ENCODE measurements around the gene AKAP13.

AKAP13 gene

GRCh38 chr15:85690561-85691231, 310.3 kb downstream of the AKAP13 start:
- in situ Hi-C loops (cut with HindIII; ENCODE audit: low pct_unique_long_range_greater_than_20kb, low sequenced_read_pairs), result no loop called here
- no peak for DNase-seq (ENCODE audit: low read depth in 1 of 2, low spot score in 1 of 2)
- no peak for TF ChIP-seq JUND (IDR thresholded peaks at IDR 0.05; ENCODE audit: low read depth)

GRCh38 chr15:85691350-85692240, 311.2 kb downstream of the AKAP13 start:
- DNase-seq (ENCODE audit: low read depth in 1 of 2, low spot score in 1 of 2), result no peak
- in situ Hi-C loops (cut with HindIII; ENCODE audit: low pct_unique_long_range_greater_than_20kb, low sequenced_read_pairs), result no loop called here
- no peak for TF ChIP-seq JUND (IDR thresholded peaks at IDR 0.05; ENCODE audit: low read depth)

- TF ChIP-seq JUND (IDR thresholded peaks at IDR 0.05; ENCODE audit: low read depth), result no peak
- DNase-seq (ENCODE audit: low read depth in 1 of 2, low spot score in 1 of 2), result no peak
- in situ Hi-C loops (cut with HindIII; ENCODE audit: low pct_unique_long_range_greater_than_20kb, low sequenced_read_pairs), result no loop called here
Observed at GRCh38 chr15:85692321-85692720, 311.9 kb downstream of the AKAP13 start.

GRCh38 chr15:85692873-85693272, 312.5 kb downstream of the AKAP13 start:
- TF ChIP-seq JUND (IDR thresholded peaks at IDR 0.05; ENCODE audit: low read depth), result no peak
- no peak for DNase-seq (ENCODE audit: low read depth in 1 of 2, low spot score in 1 of 2)
- in situ Hi-C loops (cut with HindIII; ENCODE audit: low pct_unique_long_range_greater_than_20kb, low sequenced_read_pairs), result no loop called here

GRCh38 chr15:85693277-85693676, 312.9 kb downstream of the AKAP13 start:
- TF ChIP-seq JUND (IDR thresholded peaks at IDR 0.05; ENCODE audit: low read depth), result no peak
- in situ Hi-C loops (cut with HindIII; ENCODE audit: low pct_unique_long_range_greater_than_20kb, low sequenced_read_pairs), result no loop called here
- DNase-seq (ENCODE audit: low read depth in 1 of 2, low spot score in 1 of 2), result no peak

- in situ Hi-C loops (cut with HindIII; ENCODE audit: low pct_unique_long_range_greater_than_20kb, low sequenced_read_pairs), result no loop called here
- no peak for DNase-seq (ENCODE audit: low read depth in 1 of 2, low spot score in 1 of 2)
- TF ChIP-seq JUND (IDR thresholded peaks at IDR 0.05; ENCODE audit: low read depth), result no peak
Observed at GRCh38 chr15:85694091-85694490, 313.7 kb downstream of the AKAP13 start.

- in situ Hi-C loops (cut with HindIII; ENCODE audit: low pct_unique_long_range_greater_than_20kb, low sequenced_read_pairs), result no loop called here
- DNase-seq (ENCODE audit: low read depth in 1 of 2, low spot score in 1 of 2), result no peak
- no peak for TF ChIP-seq JUND (IDR thresholded peaks at IDR 0.05; ENCODE audit: low read depth)
Observed at GRCh38 chr15:85700767-85701166, 320.4 kb downstream of the AKAP13 start.

GRCh38 chr15:85702321-85703101, 322.1 kb downstream of the AKAP13 start:
- in situ Hi-C loops (cut with HindIII; ENCODE audit: low pct_unique_long_range_greater_than_20kb, low sequenced_read_pairs), result no loop called here
- DNase-seq (ENCODE audit: low read depth in 1 of 2, low spot score in 1 of 2), result no peak
- no peak for TF ChIP-seq JUND (IDR thresholded peaks at IDR 0.05; ENCODE audit: low read depth)

- in situ Hi-C loops (cut with HindIII; ENCODE audit: low pct_unique_long_range_greater_than_20kb, low sequenced_read_pairs), result no loop called here
- no peak for TF ChIP-seq JUND (IDR thresholded peaks at IDR 0.05; ENCODE audit: low read depth)
- no peak for DNase-seq (ENCODE audit: low read depth in 1 of 2, low spot score in 1 of 2)
Observed at GRCh38 chr15:85704066-85704465, 323.7 kb downstream of the AKAP13 start.

- no peak for TF ChIP-seq JUND (IDR thresholded peaks at IDR 0.05; ENCODE audit: low read depth)
- in situ Hi-C loops (cut with HindIII; ENCODE audit: low pct_unique_long_range_greater_than_20kb, low sequenced_read_pairs), result no loop called here
- DNase-seq (ENCODE audit: low read depth in 1 of 2, low spot score in 1 of 2), result no peak
Observed at GRCh38 chr15:85704720-85705429, 324.5 kb downstream of the AKAP13 start.

GRCh38 chr15:85706779-85707518, 326.5 kb downstream of the AKAP13 start:
- no peak for DNase-seq (ENCODE audit: low read depth in 1 of 2, low spot score in 1 of 2)
- TF ChIP-seq JUND (IDR thresholded peaks at IDR 0.05; ENCODE audit: low read depth), result no peak

More at GRCh38 chr15:85706779-85707518, 326.5 kb downstream of the AKAP13 start:
- in situ Hi-C loops (cut with HindIII; ENCODE audit: low pct_unique_long_range_greater_than_20kb, low sequenced_read_pairs), result no loop called here
